ENCODE results near the gene PLCH1. TPM values are rescaled to one million over a fixed set of nuclear protein-coding genes. Genes with fewer than 3 reads are reported as not detected.
A peak's percentile ranks its signal among the peaks of the same experiment; 100 is the strongest.

PLCH1 gene
- total RNA-seq, 4 donors from 2014 or later = 0.19 to 2.1 (median 0.28) TPM

DNA sequence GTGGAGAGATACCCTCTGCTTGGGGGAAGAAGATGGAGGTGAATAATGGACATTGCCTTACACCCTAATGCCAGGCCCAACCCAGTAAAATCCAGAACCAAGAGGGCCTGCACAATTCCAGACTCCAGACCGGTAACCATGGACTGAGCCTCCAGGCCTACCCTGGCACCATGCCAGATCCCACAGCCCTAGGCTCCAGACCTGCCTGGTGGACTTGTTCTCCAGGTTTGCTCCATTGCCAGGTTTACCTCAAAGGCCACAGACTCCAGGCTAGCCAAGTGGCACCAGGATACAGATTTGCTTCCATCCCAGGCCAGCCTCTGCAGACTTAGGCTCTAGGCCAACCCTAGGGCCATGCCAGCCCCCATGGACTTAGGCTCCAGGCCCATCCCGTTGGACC lies 14.0 kb downstream of the PLCH1 start:
- Histone ChIP-seq H3K4me1 (no peaks in the 10 kb centered on the region), H3K9me3 (no peaks in the 10 kb centered on the region), H3K36me3 (no peaks in the 10 kb centered on the region), H3K27ac (no peak overlapping the region), H3K27me3 (no peaks in the 10 kb centered on the region), H3K4me3 (no peak overlapping the region)
- WGBS, 2 donors = 70 to 91% methylated on average over 1 to 2 of the region's 2 CpGs
- TF ChIP-seq POLR2A (IDR thresholded peaks at IDR 0.05) = no peak
- TF ChIP-seq, protein P1, sequence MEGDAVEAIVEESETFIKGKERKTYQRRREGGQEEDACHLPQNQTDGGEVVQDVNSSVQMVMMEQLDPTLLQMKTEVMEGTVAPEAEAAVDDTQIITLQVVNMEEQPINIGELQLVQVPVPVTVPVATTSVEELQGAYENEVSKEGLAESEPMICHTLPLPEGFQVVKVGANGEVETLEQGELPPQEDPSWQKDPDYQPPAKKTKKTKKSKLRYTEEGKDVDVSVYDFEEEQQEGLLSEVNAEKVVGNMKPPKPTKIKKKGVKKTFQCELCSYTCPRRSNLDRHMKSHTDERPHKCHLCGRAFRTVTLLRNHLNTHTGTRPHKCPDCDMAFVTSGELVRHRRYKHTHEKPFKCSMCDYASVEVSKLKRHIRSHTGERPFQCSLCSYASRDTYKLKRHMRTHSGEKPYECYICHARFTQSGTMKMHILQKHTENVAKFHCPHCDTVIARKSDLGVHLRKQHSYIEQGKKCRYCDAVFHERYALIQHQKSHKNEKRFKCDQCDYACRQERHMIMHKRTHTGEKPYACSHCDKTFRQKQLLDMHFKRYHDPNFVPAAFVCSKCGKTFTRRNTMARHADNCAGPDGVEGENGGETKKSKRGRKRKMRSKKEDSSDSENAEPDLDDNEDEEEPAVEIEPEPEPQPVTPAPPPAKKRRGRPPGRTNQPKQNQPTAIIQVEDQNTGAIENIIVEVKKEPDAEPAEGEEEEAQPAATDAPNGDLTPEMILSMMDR (IDR thresholded peaks at IDR 0.05) = no peak
- intact Hi-C loops (cut with DNase I) = no loop called here
- DNase-seq = no peak

DNA sequence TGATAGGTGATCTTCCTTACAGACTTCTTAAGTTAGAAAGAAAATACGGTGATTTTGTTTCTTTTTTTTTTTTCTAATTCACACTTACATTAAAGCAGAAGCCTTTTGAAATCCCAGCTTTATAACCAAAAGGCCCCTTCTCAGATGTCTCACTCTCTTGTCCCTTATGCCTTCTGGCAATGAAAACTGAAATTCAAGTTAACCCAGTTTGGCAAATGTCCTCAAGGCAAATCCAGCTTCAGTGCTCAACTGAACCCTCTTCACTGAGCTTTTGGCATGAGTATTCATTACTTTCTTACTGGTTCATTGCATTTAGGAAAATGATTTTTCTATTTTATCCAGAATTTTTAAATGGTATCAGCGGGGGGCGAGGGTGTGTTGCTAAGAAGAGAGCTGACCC lies 17.0 kb downstream of the PLCH1 start:
- Histone ChIP-seq H3K27ac (no peak overlapping the region), H3K9me3 (no peaks in the 10 kb centered on the region), H3K4me3 (no peak overlapping the region), H3K36me3 (no peaks in the 10 kb centered on the region), H3K4me1 (no peaks in the 10 kb centered on the region), H3K27me3 (no peaks in the 10 kb centered on the region)
- 40 to 58% methylated on average over 3 of the region's 3 CpGs for WGBS, 2 donors
- DNase-seq = no peak
- TF ChIP-seq, protein P1 (IDR thresholded peaks at IDR 0.05) = no peak
- TF ChIP-seq POLR2A (IDR thresholded peaks at IDR 0.05) = no peak
- intact Hi-C loops (cut with DNase I) = no loop called here

DNA sequence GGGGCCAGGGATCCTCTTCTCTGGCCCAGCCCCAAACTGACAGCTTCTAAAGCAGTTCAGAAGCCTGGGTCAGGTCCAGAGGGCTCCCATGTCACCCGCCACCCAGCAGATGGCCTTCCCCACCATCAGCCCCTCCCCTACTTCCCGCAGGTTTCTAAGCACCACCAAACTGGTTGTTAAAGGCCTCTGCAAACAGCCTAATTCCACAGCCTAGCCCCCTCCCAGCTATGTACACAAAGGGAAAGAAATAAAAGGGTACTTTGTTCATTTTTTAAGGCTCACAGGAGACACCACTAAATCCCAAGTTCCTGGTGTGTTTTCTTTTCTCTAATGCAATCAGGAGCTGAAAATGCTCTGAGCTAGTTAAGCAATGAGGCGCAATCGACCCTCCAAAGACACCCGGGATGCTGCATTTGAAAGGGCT lies 30.6 kb downstream of the PLCH1 start:
- intact Hi-C loops (cut with DNase I) = no loop called here
- no peak for DNase-seq
- Histone ChIP-seq H3K27me3 (no peaks in the 10 kb centered on the region), H3K36me3 (no peaks in the 10 kb centered on the region), H3K4me3 (no peak overlapping the region), H3K4me1 (peaks cover 0 to 8% (median 0%) of the 10 kb centered on the region in 3 donors), H3K27ac (no peak overlapping the region), H3K9me3 (peaks cover 0 to 17% (median 6%) of the 10 kb centered on the region in 3 donors)
- TF ChIP-seq, protein P1 (IDR thresholded peaks at IDR 0.05) = no peak
- no peak for TF ChIP-seq POLR2A (IDR thresholded peaks at IDR 0.05)
- 59 to 75% methylated on average over 5 of the region's 5 CpGs for WGBS, 2 donors

DNA sequence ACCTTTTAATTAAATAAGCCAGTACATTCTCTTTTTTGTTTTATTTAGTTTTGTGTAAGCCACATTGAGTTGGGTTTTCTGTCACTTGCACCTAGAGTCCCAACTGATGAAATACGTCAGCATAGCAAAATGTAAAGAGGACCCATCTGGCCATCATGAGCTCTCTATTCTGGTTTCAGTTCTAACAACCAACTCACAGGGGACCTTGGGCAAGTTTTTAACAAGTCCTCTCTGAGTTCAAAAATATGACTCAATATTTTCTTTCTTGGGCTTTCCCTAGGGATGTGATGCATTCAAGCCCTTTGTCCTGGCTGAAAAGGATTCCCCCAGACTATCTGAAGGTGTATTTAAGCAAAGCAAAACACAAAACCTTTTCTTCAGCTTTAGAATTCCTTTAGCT lies 32.9 kb downstream of the PLCH1 start:
- H3K27ac ChIP-seq = no peak overlapping the region
- H3K27me3 ChIP-seq = no peaks in the 10 kb centered on the region
- peaks cover 0 to 8% (median 0%) of the 10 kb centered on the region in 3 donors for H3K4me1 ChIP-seq
- no peak for DNase-seq
- H3K9me3 ChIP-seq = peaks cover 0 to 3% (median 0%) of the 10 kb centered on the region in 3 donors
- no peaks in the 10 kb centered on the region for H3K36me3 ChIP-seq
- TF ChIP-seq POLR2A (IDR thresholded peaks at IDR 0.05) = no peak
- TF ChIP-seq, protein P1 (IDR thresholded peaks at IDR 0.05) = no peak
- H3K4me3 ChIP-seq = no peak overlapping the region
- 64 to 75% methylated on average over 1 of the region's 1 CpG for WGBS, 2 donors
- intact Hi-C loops (cut with DNase I) = no loop called here

DNA sequence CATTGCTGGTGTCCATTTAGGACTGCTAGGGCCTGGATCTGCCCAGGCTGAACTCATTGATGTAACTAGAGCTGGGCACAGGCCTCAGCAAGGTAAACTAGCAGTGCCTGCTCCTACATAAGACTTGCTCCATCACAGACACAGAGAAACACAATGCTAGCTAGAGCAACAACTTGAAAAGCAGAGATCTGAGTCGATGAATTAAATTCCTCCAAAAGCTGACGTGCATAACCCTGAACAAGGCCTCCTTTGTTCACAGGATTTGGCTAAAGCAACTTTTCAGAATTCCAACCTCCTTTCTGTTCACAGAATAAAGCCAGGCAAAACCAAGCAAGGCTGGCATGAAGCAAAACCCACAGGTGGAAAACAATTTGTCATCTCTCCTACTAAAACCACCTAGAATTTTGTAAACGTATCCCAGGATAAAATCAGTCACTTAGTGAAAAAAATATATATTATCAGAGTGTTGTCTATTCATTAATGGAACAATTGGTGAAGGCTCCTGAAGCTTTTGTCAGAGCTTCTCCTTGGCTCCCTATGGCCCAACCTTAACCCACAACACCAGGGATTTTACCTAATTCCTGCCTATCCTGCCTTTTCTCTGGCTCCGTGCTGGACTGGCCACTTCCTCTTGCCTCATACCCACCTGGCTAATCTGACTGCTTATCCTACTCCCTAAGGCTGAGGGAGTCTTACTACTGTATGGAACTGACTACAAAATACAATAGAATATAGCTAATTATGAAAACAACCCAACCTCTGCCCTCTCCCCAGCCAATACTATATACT lies 39.9 kb downstream of the PLCH1 start:
- WGBS, 2 donors = 22 to 55% methylated on average over 4 of the region's 4 CpGs
- no peaks in the 10 kb centered on the region for H3K36me3 ChIP-seq
- peak overlapping the region in 1 of 4 donors; percentile 0 for H3K27ac ChIP-seq
- H3K4me1 ChIP-seq = no peaks in the 10 kb centered on the region
- H3K9me3 ChIP-seq = no peaks in the 10 kb centered on the region
- intact Hi-C loops (cut with DNase I) = loop anchor here (5.0 to 10.0 kb wide), 2 partner anchors 320 to 353 kb away; no protein-coding TSS in a partner anchor
- no peaks in the 10 kb centered on the region for H3K27me3 ChIP-seq
- TF ChIP-seq, protein P1 (IDR thresholded peaks at IDR 0.05) = no peak
- no peak for TF ChIP-seq POLR2A (IDR thresholded peaks at IDR 0.05)
- no peak overlapping the region for H3K4me3 ChIP-seq
- DNase-seq = no peak
